HCT116 (cell line): ENCODE results near the gene TAF1D. TPM values are rescaled to one million over a fixed set of nuclear protein-coding genes. Genes with fewer than 3 reads are reported as not detected.

Experiments used
- ATAC-seq: fragments of 200-7000 bp; cut with Tn5 transposase; 2 replicates; pipeline ENCODE4 v1.9.1; 2020; ENCODE audit warnings: mild to moderate bottlenecking, moderate library complexity
- BruUV-seq: library from RNA; stranded (reverse); fragments of 400-500 nt; replicated peaks from 2 replicates; lab custom pipeline; 2021; lab: Mats Ljungman, UMichigan
- CTCF ChIA-PET: fragments of 300-600 bp; sonication (Branson Sonifier 250); formaldehyde crosslinking; loops from one replicate; lab custom pipeline; 2021; ENCODE audit warnings: antibody characterized with exemption; lab: Charles Lee
- POLR2A ChIA-PET: fragments of 300-600, 350-600 bp; sonication (Branson Sonifier 250); formaldehyde crosslinking; loops from one replicate; lab custom pipeline; 2021; ENCODE audit warnings: antibody characterized with exemption; lab: Charles Lee
- RAD21 ChIA-PET, 2 experiments: fragments of 300-600 bp; sonication (Branson Sonifier 250); formaldehyde crosslinking; loops; one replicate each; lab custom pipeline; 2023; ENCODE audit warnings: low total read pairs in 2 of 2; ENCODE audit not compliant: uncharacterized antibody in 2 of 2, unreplicated experiment in 2 of 2, low non-redundant PET in 1 of 2; lab: Charles Lee
- DNase-seq: peaks from one replicate; pipeline ENCODE4 v3.0.0-alpha.2; 2010; ENCODE audit warnings: low read depth, low spot score
- H2AFZ ChIP-seq: fragments of 200-600 bp; shearing (Covaris generic), sonication (generic); 2 replicates; pipeline ENCODE4 v1.6.1; 2017; ENCODE audit warnings: low read depth, mixed run types, mixed read lengths, antibody characterized with exemption, low read length; ENCODE audit not compliant: poor library complexity, severe bottlenecking
- H3K27ac ChIP-seq: 2 replicates; pipeline ENCODE4 v1.5.1; 2012; ENCODE audit warnings: low read depth, low read length
- H3K27me3 ChIP-seq: fragments of 200-600 bp; sonication (generic); 2 replicates; pipeline ENCODE4 v1.6.1; 2016; ENCODE audit warnings: mixed run types, low read length, mixed read lengths; ENCODE audit not compliant: insufficient read depth
- H3K36me3 ChIP-seq, 2 experiments: fragments of 200-500 bp in 1 of 2; fragments of 200-600 bp in 1 of 2; sonication (Bioruptor generic) in 1 of 2; sonication (generic) in 1 of 2; 2 replicates each; pipeline versions ENCODE4 v1.5.1 to v1.6.1; 2014 to 2016; ENCODE audit warnings: low read length in 2 of 2, inconsistent platforms in 1 of 2, mixed read lengths in 1 of 2, mixed run types in 1 of 2; ENCODE audit not compliant: insufficient read depth in 2 of 2, control insufficient read depth in 1 of 2
- H3K4me1 ChIP-seq, 2 experiments: fragments of 200-600 bp in 1 of 2; sonication (generic) in 1 of 2; 2 replicates each; pipeline versions ENCODE4 v1.5.1 to v1.6.1; 2012 to 2017; ENCODE audit warnings: low read length in 2 of 2, inconsistent platforms in 1 of 2, mild to moderate bottlenecking in 1 of 2, mixed read lengths in 1 of 2, mixed run types in 1 of 2, moderate library complexity in 1 of 2; ENCODE audit not compliant: insufficient read depth in 2 of 2, control insufficient read depth in 1 of 2
- H3K4me2 ChIP-seq: fragments of 200-600 bp; sonication (generic); 2 replicates; pipeline ENCODE4 v1.6.1; 2017; ENCODE audit warnings: mixed run types, low read length, mixed read lengths
- H3K4me3 ChIP-seq, 2 experiments: fragments of 200-600 bp in 1 of 2; sonication (generic) in 1 of 2; replicated peaks in 1 of 2; 2 replicates each; pipeline ENCODE4 v1.5.1; 2011 to 2016; ENCODE audit warnings: low read length in 2 of 2, control low read depth in 1 of 2, low read depth in 1 of 2, mild to moderate bottlenecking in 1 of 2, mixed read lengths in 1 of 2, mixed run types in 1 of 2
- H3K79me2 ChIP-seq: fragments of 200-600 bp; sonication (generic); 2 replicates; pipeline ENCODE4 v1.6.1; 2017; ENCODE audit warnings: mild to moderate bottlenecking, mixed run types, low read length, moderate library complexity, mixed read lengths; ENCODE audit not compliant: insufficient read depth
- H3K9ac ChIP-seq: fragments of 200-600 bp; sonication (generic); 2 replicates; pipeline ENCODE4 v1.6.1; 2016; ENCODE audit warnings: low read length, mixed read lengths
- H3K9me2 ChIP-seq: fragments of 200-600 bp; sonication (generic), shearing (Covaris generic); 2 replicates; pipeline ENCODE4 v1.6.1; 2017; ENCODE audit warnings: mixed run types, mild to moderate bottlenecking, moderate library complexity; ENCODE audit not compliant: insufficient read depth
- H3K9me3 ChIP-seq, 2 experiments: fragments of 200-500 bp in 1 of 2; fragments of 200-600 bp in 1 of 2; sonication (Bioruptor generic) in 1 of 2; sonication (generic) in 1 of 2; 2 replicates each; pipeline ENCODE4 v1.6.1; 2014 to 2017; ENCODE audit warnings: low read length in 2 of 2, mixed read lengths in 2 of 2, inconsistent platforms in 1 of 2, low read depth in 1 of 2, mild to moderate bottlenecking in 1 of 2, mixed run types in 1 of 2, moderate library complexity in 1 of 2; ENCODE audit not compliant: control insufficient read depth in 1 of 2, insufficient read depth in 1 of 2
- H4K20me1 ChIP-seq: fragments of 200-600 bp; sonication (generic), shearing (Covaris generic); 2 replicates; pipeline ENCODE4 v1.6.1; 2017; ENCODE audit warnings: mixed run types, mild to moderate bottlenecking, moderate library complexity; ENCODE audit not compliant: insufficient read depth
- ATF3 ChIP-seq: IDR thresholded peaks from 2 replicates; pipeline ENCODE4 v1.6.1; 2012
- CEBPB ChIP-seq: IDR thresholded peaks from 2 replicates; pipeline ENCODE4 v1.6.1; 2012; ENCODE audit warnings: low read depth
- CTCF ChIP-seq, 3 experiments: fragments of 200-600 bp in 1 of 3; sonication (generic) in 1 of 3; IDR thresholded peaks in 2 of 3; conservative IDR thresholded peaks in 1 of 3; 2 replicates each; pipeline ENCODE4 v1.5.1; 2012 to 2017; ENCODE audit warnings: low read depth in 2 of 3, low read length in 2 of 3, antibody characterized with exemption in 1 of 3, borderline replicate concordance in 1 of 3, control low read depth in 1 of 3, mild to moderate bottlenecking in 1 of 3, mixed read lengths in 1 of 3, mixed run types in 1 of 3, moderate library complexity in 1 of 3; ENCODE audit not compliant: insufficient read depth in 1 of 3
- EGR1 ChIP-seq: IDR thresholded peaks from 2 replicates; pipeline ENCODE4 v1.6.1; 2012; ENCODE audit warnings: low read depth
- ELF1 ChIP-seq: IDR thresholded peaks from 2 replicates; pipeline ENCODE4 v1.6.1; 2012; ENCODE audit warnings: low read depth, borderline replicate concordance
- EZH2 ChIP-seq: fragments of 200-600 bp; sonication (generic); IDR thresholded peaks from 2 replicates; pipeline ENCODE4 v1.6.1; 2017; ENCODE audit warnings: antibody characterized with exemption, mixed run types
- EZH2phosphoT487 ChIP-seq: fragments of 200-600 bp; IDR thresholded peaks from 2 replicates; pipeline ENCODE4 v1.6.1; 2018; ENCODE audit warnings: antibody characterized with exemption, borderline replicate concordance
- FOSL1 ChIP-seq: IDR thresholded peaks from 2 replicates; pipeline ENCODE4 v1.6.1; 2012; ENCODE audit warnings: low read depth
- JUND ChIP-seq: IDR thresholded peaks from 2 replicates; pipeline ENCODE4 v1.6.1; 2012
- POLR2A ChIP-seq: IDR thresholded peaks from 2 replicates; pipeline ENCODE4 v1.7.0; 2011; ENCODE audit warnings: borderline replicate concordance; ENCODE audit not compliant: insufficient read depth, insufficient read length; ENCODE audit errors: extremely low read depth
- POLR2AphosphoS5 ChIP-seq: IDR thresholded peaks from 2 replicates; pipeline ENCODE4 v1.6.1; 2011; ENCODE audit warnings: mild to moderate bottlenecking, low read depth, low read length, moderate library complexity
- REST ChIP-seq: IDR thresholded peaks from 2 replicates; pipeline ENCODE4 v1.6.1; 2012; ENCODE audit warnings: low read depth
- SP1 ChIP-seq: IDR thresholded peaks from 2 replicates; pipeline ENCODE4 v1.6.1; 2012; ENCODE audit warnings: low read depth
- SRF ChIP-seq: IDR thresholded peaks from 2 replicates; pipeline ENCODE4 v1.6.1; 2012; ENCODE audit warnings: low read depth
- TCF7L2 ChIP-seq: IDR thresholded peaks from 2 replicates; pipeline ENCODE4 v1.7.0; 2011; ENCODE audit warnings: borderline replicate concordance, inconsistent platforms; ENCODE audit not compliant: insufficient read depth, insufficient read length; ENCODE audit errors: extremely low read depth
- YY1 ChIP-seq: IDR thresholded peaks from 2 replicates; pipeline ENCODE4 v1.6.1; 2011; ENCODE audit warnings: low read length, low read depth, moderate library complexity, mild to moderate bottlenecking; ENCODE audit not compliant: insufficient replicate concordance; ENCODE audit errors: extremely low read depth
- ZNF274 ChIP-seq: fragments of 200-500 bp; sonication (Bioruptor generic); IDR thresholded peaks from 2 replicates; pipeline ENCODE4 v1.6.1; 2014; ENCODE audit warnings: mild to moderate bottlenecking, low read depth, low read length, inconsistent platforms
- intact Hi-C: fragments of 100-400 bp; cut with micrococcal nuclease; formaldehyde crosslinking; loops from 2 replicates; pipeline ENCODE4 v1.10.0; 2022
- total RNA-seq: library from RNA; stranded (reverse); gene quantifications from one replicate; pipeline ENCODE4 v1.2.1, GENCODE V29; 2021; ENCODE audit not compliant: unreplicated experiment

TAF1D gene
- total RNA-seq, 1 experiment from 2014 or later: 267 TPM

GRCh38 chr11:93765551-93765950 lies 24.3 kb upstream of the TAF1D start:
- ChIA-PET CTCF (no interaction called here), POLR2A (interaction anchor here (1.6 kb wide), 1 partner anchor 24 kb away, joined by 4 read pairs; the partner anchor contains the start of genes C11orf54 and TAF1D), RAD21 (no interaction called here)
- H3K9me2 ChIP-seq: no peaks in the 10 kb centered on the region
- no TSS peak for BruUV-seq
- H3K4me2 ChIP-seq: no peak overlapping the region
- no peaks in the 10 kb centered on the region for H3K27me3 ChIP-seq
- H3K9ac ChIP-seq: no peak overlapping the region
- H3K27ac ChIP-seq: no peak overlapping the region
- H4K20me1 ChIP-seq: no peaks in the 10 kb centered on the region
- H3K9me3 ChIP-seq: no peaks in the 10 kb centered on the region
- H3K4me1 ChIP-seq: no peaks in the 10 kb centered on the region
- intact Hi-C loops: no loop called here
- DNase-seq: no peak
- no peak overlapping the region for H3K4me3 ChIP-seq
- ATAC-seq: no peak
- H3K79me2 ChIP-seq: no peaks in the 10 kb centered on the region
- peaks cover 0 to 12% of the 10 kb centered on the region in 2 experiments; a peak in 2 of 4 replicates for H3K36me3 ChIP-seq
- H2AFZ ChIP-seq: no peak overlapping the region
- TF ChIP-seq EZH2phosphoT487 (no peak), SP1 (no peak), EZH2 (no peak), FOSL1 (no peak), ELF1 (no peak), POLR2A (no peak), EGR1 (no peak), REST (no peak), SRF (no peak), CEBPB (no peak), ATF3 (no peak), POLR2AphosphoS5 (no peak), ZNF274 (no peak), YY1 (no peak), JUND (no peak), CTCF (IDR thresholded peaks at IDR 0.05 in 2 of 3, conservative IDR thresholded peaks at IDR 0.05 in 1 of 3; ENCODE audit: borderline replicate concordance in 1 of 3, insufficient read depth in 1 of 3, low read depth in 2 of 3, low read length in 2 of 3) (no peak), TCF7L2 (no peak)
